Activated CD4-positive, alpha-beta T cell treated with anti-CD3 and anti-CD28 coated beads, Interleukin-2, Interleukin-6, amounts not matched to agents 100 ng/mL and 50 ng/mL, durations not matched to agents 16 hours and 8 hours (primary cell): ENCODE results near the gene TTLL3.
"Not testable (repeated sequence)": the region's sequence is repeated elsewhere in the genome, so short reads cannot be mapped to it uniquely, and the experiment has no call there.

Experiments
- DNase-seq: peaks from one replicate; pipeline ENCODE4 v3.0.0-alpha.2; 2020

Gene TTLL3

GRCh38 chr3:9869955-9870354 lies 59.9 kb downstream of the TTLL3 start:
- no peak for DNase-seq

- no peak for DNase-seq
These were observed 60.9 kb downstream of the TTLL3 start for GRCh38 chr3:9870978-9871377.

DNA sequence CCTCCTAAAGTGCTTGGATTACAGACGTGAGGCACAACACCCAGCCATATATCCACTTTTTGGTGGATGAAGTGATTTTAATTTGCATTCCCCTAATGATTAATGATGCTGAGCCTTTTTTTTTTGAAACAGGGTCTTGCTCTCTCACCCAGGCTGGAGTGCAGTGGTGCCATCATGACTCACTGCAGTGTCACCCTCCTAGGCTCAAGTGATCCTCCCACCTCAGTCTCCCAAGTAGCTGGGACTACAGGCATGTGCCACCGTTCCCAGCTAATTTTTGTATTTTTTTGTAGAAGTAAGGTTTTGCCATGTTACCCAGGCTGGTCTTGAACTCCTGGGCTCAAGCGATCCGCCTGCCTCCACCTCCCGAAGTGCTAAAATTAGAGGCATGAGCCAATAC lies 62.0 kb downstream of the TTLL3 start:
- DNase-seq: not testable (repeated sequence)

DNA sequence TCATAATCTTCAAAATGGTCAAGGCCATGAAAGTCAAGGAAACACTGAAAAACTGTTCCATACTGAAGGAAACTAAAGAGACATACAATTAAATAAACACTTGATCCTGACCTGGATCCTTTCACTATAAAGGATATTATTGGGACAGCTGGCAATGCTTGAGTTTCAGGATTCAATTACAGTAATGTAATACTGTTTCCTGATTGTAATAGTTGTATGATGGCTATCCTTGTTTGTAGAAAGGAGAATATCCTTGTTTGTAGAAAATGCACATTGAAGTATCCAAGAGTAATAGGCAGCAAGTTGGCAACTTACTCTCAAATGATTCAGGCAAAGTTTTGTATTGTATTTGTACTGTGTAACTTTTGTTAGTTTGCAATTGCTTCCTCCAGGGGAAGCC lies 65.4 kb downstream of the TTLL3 start:
- DNase-seq: no peak

DNA sequence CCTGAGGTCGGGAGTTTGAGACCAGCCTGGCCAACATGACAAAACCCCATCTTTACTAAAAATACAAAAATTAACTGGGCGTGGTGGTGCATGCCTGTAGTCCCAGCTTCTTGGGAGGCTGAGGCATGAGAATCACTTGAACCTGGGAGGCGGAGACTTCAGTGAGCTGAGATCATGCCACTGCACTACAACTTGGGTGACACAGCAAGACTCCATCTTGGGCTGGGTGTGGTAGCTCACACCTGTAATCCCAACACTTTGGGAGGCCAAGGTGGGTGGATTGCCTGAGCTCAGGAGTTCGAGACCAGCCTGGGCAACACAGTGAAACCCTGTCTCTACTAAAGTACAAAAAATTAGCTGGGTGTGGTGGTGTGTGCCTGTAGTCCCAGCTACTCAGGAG lies 66.2 kb downstream of the TTLL3 start:
- DNase-seq: not testable (repeated sequence)

DNA sequence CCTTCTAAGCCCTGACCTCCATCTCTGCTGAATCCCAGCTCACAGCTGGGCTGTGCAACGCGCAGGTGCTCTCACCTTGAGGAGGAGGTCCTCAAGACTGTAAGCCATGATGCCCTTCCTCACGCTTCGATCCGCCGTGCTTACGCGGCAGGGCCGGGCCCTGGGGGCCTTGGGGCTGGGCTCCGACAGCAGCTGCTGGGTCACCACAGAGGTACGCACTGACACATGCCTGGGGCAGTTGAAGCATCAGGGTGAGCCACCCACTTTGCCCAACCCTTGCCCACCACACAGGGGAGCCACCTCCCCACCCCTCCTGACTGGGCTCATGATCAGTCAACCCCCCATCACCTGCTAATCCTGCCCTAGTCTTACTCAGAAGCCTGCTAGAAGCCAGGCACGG lies 66.9 kb downstream of the TTLL3 start:
- no peak for DNase-seq

- DNase-seq: no peak
These were observed 68.6 kb downstream of the TTLL3 start for GRCh38 chr3:9878700-9879099.

DNA sequence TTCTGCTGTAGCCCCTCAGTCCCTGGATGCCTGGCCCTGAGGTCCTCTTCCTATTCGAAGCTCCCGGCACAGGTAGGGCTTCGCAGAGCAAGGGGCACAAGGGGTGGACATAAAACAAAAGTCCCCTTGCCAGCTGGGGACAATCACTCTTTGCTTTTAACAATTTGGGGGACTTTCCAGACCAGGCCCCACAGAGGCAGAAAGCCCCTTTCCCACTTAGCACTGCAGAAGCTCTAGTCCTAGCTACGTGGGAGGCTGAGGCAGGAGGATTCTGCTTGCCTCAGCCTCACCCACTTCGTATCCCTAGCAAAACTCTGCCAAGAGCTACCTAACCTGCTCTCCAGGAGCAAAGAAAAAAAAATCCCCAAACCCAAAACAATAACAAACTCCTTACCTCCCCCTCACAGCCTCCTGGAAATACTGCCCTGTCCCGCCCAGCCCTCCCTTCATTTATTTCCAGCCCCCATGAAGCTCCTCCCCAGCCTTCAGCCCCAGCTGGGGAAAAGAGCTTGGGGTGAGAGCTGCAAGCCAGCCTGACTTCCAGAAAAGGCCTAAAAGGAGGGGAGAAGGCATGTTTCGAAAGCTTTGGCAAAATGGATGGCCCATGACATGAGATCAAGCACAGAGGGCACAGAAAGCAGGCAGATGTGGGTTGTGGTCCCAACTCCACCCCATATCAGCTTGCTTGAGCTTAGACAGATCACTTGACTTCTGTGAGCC lies 69.9 kb downstream of the TTLL3 start, which contains the start of gene CIDEC:
Gene CIDEC, minus strand, starts transcription at position 424 of the 720 bp plus-strand sequence. CDS start 1,767 bp downstream, outside the sequence.
- DNase-seq: no peak

GRCh38 chr3:9881441-9881840 lies 71.4 kb downstream of the TTLL3 start:
- DNase-seq: no peak

- no peak for DNase-seq
These were observed 73.9 kb downstream of the TTLL3 start for GRCh38 chr3:9883706-9884554.

- DNase-seq: no peak
These were observed 74.6 kb downstream of the TTLL3 start for GRCh38 chr3:9884555-9885165.
